ENCODE data around the gene HDAC4.

GRCh38 chr2:239409976-239410375 is 9.2 kb upstream of the HDAC4 start:
- TF ChIP-seq POLR2AphosphoS5 (IDR thresholded peaks at IDR 0.05) = no peak
- TF ChIP-seq CTCF (IDR thresholded peaks at IDR 0.05) = no peak
- no peak for TF ChIP-seq EP300 (IDR thresholded peaks at IDR 0.05)
- no peak for TF ChIP-seq POLR2A (IDR thresholded peaks at IDR 0.05)
